GM21526 (cell line): ENCODE data around the gene DNAL1.
"Not testable (repeated sequence)": the region's sequence is repeated elsewhere in the genome, so short reads cannot be mapped to it uniquely, and the experiment has no call there.

ENCODE experiments used
- ATAC-seq: cut with Tn5 transposase; IDR thresholded peaks from one replicate; pipeline ENCODE4 v1.9.1; 2021; ENCODE audit warnings: moderate library complexity; ENCODE audit not compliant: unreplicated experiment, low FRiP score

Gene DNAL1

DNA sequence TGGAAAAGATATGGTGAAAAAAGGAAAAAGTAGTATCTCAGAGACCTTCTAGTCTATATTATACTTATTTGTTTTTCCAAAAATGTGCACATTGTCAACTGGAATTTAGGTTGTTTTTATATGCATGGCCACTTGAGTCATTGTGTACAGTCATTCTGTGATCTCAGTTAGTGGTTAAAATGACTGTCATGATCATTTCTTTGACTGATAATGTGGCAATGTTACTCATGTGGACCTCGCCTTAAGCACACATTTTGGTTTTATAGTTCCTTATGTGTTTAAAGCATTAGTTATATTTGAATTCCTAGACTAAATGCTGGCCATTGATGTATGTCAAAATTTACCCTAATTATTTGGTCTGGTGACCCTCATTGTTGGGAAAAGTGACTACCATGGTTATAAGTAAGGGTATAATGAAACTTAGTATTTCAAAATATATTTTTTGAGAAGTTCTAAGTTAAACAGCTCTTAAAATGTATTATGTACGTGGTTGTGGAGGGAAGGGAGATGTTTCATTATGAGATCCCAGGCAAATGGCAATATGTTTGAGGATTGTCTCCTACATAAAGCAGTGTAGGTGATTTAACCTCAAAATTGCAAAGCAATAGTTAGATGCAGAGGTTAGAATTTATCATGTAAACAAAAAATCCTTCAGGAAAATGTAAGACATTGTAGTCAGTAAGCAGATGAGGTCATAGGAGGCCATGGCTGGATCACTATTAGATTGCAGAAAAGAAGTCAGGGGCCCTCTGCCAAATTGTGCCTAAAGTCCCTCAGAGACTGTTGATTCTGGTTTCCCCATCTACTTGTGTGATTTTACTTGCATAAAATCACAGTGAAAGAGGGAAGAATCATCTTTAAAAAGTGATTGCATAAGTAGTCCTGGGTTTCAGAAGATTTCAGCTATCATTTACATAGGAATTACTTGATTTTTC lies 51.9 kb downstream of the DNAL1 start:
- ATAC-seq: peak; percentile 67

- no peak for ATAC-seq
Measured at GRCh38 chr14:73700325-73700724, 55.5 kb downstream of the DNAL1 start.

- not testable (repeated sequence) for ATAC-seq
Measured at GRCh38 chr14:73708076-73708475, 63.3 kb downstream of the DNAL1 start.

GRCh38 chr14:73709904-73710469 lies 65.2 kb downstream of the DNAL1 start:
- no peak for ATAC-seq

DNA sequence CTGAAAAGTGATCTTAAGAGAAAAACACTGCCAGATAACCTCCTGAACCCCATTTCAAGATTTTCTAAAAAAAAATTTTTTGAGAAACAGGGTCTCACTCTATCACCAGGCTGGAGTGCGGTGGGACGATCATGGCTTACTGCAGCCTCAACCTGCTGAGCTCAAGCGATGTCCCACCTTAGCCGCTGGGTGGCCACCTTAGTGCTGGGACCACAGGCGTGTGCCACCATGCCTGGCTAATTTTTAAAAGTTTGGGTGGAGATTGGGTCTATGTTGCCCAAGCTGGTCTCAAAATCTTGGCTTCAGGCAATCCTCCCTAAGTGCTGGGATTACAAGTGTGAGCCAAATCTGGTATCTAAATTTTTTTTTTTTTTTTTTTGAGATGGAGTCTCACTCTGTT lies 66.0 kb downstream of the DNAL1 start:
- no peak for ATAC-seq

GRCh38 chr14:73712071-73712506 lies 67.3 kb downstream of the DNAL1 start:
- ATAC-seq: no peak

GRCh38 chr14:73712540-73713180 lies 67.9 kb downstream of the DNAL1 start:
- no peak for ATAC-seq

DNA sequence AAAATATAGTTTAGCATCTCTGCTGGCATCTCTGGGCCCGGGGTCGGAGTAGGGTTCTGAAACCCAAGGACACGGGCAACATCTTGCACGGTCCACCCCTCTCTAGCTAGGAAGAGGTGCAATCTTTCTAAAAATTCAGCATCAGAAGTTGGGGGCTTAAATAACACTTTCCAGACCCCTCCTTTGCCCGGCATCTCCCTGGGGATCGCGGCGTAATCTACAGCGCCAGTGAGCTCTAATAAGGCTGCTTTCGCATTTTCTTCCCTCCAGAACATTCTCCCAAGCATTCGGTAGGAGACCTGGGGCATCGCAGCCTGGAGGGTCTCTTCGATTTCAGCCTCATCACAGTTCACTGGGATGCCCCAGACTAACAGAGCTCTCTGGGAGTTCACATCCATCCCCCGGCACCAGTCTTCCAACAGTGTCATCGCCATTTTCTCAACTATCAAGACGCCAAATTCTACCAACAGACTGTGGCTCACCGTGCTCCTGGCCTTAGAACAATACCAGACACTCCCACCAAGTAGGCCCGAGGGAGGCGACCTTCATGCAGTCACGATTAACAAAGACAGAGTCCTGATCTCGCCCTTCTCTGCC lies 68.5 kb downstream of the DNAL1 start:
- ATAC-seq: no peak

DNA sequence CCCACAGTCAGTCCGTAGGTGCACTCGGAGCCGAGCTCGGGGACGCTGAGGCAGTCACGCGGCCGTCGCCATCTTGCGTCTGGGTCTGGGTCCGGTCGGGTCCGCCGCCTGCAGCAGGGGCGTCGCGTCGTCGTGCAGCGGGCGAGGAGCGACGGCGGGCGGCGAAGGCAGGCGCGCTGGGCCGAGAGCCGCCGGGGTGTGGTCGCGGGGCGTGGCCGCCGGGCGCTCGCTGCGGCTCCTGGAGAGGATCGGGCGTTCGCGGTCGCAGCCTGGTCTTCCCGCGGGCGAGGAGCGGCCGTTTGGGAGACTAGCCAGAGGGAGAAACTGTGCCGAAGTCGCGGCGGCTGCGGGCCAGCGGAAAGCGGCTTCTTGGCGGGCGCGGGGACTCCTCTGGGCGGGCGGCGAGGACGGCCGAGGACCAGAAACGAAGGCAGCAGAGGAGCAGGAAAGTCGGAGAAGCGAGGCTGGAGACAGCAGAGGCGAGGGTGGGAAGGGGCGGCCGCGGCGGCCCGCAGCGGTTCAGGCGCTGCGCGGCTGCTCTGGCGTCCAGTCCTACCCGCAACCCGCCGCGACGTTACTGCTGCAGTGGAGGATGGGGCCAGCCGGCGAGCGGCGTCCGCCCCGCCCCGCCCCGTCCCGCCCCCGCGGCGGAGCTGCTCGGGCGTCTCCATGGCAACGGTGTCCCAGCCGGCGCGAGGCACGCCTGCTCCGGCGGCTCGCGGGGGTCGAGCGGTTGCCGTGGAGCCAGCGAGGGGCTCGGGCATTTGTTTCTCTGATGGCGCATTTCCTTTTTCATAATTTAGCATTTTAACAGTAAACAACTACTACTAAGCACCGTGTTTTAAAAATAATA lies 69.2 kb downstream of the DNAL1 start, which contains the start of gene PNMA1:
PNMA1 (minus strand) TSS at position 582 of the 853 bp plus-strand sequence. CDS start 745 bp downstream, outside the sequence.
- ATAC-seq: peak; percentile 46

DNA sequence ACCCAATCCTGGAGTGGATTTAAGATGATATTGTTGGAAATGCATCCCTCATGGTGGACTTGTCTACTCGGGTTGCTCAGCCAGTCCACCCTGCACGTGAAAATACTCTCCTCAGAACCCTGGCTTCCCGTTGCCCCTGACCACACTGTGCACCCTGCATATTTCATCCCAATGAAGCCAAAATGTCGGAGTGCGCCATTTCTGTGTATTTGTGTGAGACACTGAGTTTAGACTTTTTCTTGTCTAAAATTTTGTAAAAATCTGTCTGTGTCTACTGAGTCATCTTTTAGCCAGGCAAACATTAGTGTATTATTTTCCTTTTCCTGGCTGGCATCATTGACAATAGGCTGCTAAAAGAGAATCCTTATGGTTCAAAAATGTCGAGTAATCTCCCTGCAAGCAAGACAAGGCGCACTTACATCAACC lies 69.9 kb downstream of the DNAL1 start:
- no peak for ATAC-seq

DNA sequence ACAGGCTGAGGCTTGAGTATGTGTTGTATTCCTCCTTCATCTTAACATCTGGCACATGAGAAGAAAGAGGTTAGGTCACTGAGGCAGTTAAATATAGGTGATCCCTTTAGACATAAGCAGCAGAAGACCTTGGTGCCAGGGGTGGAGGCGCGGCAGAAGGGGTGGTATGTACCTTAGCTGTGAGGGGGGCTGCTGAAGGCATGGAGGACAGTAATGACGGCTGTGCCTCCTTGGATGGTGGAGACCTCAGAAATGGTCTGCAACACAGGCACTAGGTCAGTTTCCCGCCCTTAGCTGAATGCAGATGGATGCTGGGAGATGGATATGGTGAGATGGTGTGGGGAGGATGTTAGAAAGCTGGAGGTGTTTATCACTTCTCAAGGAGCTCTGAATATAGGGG lies 70.9 kb downstream of the DNAL1 start:
- ATAC-seq: no peak

GRCh38 chr14:73717266-73717665 lies 72.5 kb downstream of the DNAL1 start:
- ATAC-seq: no peak

- ATAC-seq: no peak
Measured at GRCh38 chr14:73717711-73718417, 73.1 kb downstream of the DNAL1 start.

GRCh38 chr14:73718418-73719251 lies 73.8 kb downstream of the DNAL1 start:
- ATAC-seq: no peak

DNA sequence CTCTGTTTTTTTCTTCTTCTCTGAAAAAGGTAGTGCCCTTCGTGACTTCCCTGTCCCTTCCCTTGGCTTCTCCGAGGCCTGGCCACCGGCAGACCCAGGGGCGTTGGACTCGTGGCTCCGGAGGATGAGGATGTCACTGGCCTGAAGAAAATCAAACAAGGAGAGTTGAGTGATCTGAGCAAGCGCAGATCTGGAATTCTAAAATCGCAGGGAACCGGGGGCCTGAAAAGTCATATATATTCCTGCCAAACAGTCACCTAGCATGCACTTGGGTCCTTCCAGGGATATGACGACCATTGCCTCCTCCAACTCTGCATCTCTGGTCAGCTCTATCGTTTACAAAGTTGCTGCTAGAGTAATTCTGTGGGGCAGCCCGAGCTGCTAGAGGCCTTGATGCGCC lies 74.6 kb downstream of the DNAL1 start:
- no peak for ATAC-seq

DNA sequence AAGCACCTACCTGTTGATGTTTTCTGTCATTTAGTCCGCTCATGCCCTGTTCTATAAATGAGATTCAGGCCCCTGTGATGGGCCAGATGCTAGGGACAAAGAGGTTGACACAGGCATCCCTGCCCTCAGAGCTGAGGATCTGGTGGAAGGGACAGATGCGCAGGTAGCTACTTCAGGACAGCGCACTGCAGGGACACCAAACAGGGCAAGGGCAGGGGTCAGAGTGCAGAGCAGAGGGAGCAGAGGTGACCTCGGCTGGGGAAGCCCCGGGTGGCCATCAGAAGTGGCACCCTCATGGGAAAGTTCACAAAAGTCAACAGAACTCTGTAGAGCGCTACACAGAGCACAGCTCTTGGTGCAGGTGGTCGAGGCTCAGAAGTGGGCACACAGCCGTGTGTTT lies 75.0 kb downstream of the DNAL1 start:
- no peak for ATAC-seq

- ATAC-seq: no peak
Measured at GRCh38 chr14:73720636-73721035, 75.8 kb downstream of the DNAL1 start.

GRCh38 chr14:73721101-73721821 lies 76.5 kb downstream of the DNAL1 start:
- ATAC-seq: no peak
